ENCODE data around the gene PHC3.

PHC3 gene

DNA sequence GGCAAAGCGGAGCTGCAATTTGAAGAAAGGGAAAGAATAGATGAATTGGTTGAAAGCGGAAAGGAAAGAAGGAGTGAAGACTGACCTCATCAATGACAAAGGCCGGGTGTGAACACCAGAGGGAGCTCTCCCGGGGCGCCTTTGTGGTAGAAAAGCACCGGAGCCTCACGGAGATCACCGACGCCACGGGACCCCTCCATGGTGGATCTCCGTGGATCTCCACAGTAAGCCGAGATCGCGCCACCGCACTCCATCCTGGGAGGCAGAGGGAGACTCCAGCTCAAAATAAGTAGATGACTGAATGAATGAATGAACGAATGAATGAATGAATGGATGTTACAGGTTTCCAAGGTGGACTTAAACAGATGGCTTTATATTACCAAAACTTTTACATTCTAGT lies 118.8 kb downstream of the PHC3 start (continued):
- TF ChIP-seq, protein P1, sequence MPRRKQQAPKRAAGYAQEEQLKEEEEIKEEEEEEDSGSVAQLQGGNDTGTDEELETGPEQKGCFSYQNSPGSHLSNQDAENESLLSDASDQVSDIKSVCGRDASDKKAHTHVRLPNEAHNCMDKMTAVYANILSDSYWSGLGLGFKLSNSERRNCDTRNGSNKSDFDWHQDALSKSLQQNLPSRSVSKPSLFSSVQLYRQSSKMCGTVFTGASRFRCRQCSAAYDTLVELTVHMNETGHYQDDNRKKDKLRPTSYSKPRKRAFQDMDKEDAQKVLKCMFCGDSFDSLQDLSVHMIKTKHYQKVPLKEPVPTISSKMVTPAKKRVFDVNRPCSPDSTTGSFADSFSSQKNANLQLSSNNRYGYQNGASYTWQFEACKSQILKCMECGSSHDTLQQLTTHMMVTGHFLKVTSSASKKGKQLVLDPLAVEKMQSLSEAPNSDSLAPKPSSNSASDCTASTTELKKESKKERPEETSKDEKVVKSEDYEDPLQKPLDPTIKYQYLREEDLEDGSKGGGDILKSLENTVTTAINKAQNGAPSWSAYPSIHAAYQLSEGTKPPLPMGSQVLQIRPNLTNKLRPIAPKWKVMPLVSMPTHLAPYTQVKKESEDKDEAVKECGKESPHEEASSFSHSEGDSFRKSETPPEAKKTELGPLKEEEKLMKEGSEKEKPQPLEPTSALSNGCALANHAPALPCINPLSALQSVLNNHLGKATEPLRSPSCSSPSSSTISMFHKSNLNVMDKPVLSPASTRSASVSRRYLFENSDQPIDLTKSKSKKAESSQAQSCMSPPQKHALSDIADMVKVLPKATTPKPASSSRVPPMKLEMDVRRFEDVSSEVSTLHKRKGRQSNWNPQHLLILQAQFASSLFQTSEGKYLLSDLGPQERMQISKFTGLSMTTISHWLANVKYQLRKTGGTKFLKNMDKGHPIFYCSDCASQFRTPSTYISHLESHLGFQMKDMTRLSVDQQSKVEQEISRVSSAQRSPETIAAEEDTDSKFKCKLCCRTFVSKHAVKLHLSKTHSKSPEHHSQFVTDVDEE (CRISPR knock-in tag; IDR thresholded peaks at IDR 0.05) = no peak

DNA sequence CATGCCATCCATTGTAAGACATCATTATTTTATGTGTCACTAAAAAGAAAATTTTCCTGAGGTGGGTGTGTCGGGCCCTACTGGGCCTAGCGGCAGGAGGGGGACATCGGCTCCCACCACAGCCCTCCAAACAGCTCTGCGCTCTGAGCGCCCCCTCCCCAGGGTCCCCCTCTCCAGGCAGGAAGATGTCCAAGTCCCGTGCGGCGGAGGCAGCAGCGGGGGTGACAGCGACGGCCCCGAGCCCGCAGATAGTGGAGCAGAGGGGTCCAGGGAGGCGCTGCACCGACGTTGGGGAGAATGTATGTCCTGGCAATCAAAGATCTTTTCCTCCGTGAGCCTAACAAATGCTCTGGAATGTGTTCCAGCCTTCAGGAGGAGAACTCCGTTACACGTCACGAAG lies 119.5 kb downstream of the PHC3 start:
- TF ChIP-seq ESRRG (CRISPR knock-in tag; IDR thresholded peaks at IDR 0.05) (no peak), ZNF70 (CRISPR knock-in tag; IDR thresholded peaks at IDR 0.05) (no peak), ZFP3 (CRISPR knock-in tag; IDR thresholded peaks at IDR 0.05) (no peak), ZNF8 (CRISPR knock-in tag; IDR thresholded peaks at IDR 0.05) (no peak), PPARA (CRISPR knock-in tag; IDR thresholded peaks at IDR 0.05; ENCODE audit: borderline replicate concordance) (no peak), RARB (CRISPR knock-in tag; IDR thresholded peaks at IDR 0.05) (no peak), BACH2 (CRISPR knock-in tag; IDR thresholded peaks at IDR 0.05; ENCODE audit: borderline replicate concordance) (no peak), ZNF565 (CRISPR knock-in tag; conservative IDR thresholded peaks at IDR 0.05; ENCODE audit: low read depth) (no peak), GLIS3 (CRISPR knock-in tag; IDR thresholded peaks at IDR 0.05) (no peak), TCF4 (CRISPR knock-in tag; IDR thresholded peaks at IDR 0.05; ENCODE audit: borderline replicate concordance) (no peak), ZFP30 (CRISPR knock-in tag; IDR thresholded peaks at IDR 0.05) (no peak), CSDC2 (CRISPR knock-in tag; IDR thresholded peaks at IDR 0.05) (no peak), ZC3H10 (CRISPR knock-in tag; IDR thresholded peaks at IDR 0.05) (no peak)
- TF ChIP-seq, protein P2, sequence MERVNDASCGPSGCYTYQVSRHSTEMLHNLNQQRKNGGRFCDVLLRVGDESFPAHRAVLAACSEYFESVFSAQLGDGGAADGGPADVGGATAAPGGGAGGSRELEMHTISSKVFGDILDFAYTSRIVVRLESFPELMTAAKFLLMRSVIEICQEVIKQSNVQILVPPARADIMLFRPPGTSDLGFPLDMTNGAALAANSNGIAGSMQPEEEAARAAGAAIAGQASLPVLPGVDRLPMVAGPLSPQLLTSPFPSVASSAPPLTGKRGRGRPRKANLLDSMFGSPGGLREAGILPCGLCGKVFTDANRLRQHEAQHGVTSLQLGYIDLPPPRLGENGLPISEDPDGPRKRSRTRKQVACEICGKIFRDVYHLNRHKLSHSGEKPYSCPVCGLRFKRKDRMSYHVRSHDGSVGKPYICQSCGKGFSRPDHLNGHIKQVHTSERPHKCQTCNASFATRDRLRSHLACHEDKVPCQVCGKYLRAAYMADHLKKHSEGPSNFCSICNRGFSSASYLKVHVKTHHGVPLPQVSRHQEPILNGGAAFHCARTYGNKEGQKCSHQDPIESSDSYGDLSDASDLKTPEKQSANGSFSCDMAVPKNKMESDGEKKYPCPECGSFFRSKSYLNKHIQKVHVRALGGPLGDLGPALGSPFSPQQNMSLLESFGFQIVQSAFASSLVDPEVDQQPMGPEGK (CRISPR knock-in tag; IDR thresholded peaks at IDR 0.05; ENCODE audit: borderline replicate concordance) = no peak
- TF ChIP-seq, protein P3, sequence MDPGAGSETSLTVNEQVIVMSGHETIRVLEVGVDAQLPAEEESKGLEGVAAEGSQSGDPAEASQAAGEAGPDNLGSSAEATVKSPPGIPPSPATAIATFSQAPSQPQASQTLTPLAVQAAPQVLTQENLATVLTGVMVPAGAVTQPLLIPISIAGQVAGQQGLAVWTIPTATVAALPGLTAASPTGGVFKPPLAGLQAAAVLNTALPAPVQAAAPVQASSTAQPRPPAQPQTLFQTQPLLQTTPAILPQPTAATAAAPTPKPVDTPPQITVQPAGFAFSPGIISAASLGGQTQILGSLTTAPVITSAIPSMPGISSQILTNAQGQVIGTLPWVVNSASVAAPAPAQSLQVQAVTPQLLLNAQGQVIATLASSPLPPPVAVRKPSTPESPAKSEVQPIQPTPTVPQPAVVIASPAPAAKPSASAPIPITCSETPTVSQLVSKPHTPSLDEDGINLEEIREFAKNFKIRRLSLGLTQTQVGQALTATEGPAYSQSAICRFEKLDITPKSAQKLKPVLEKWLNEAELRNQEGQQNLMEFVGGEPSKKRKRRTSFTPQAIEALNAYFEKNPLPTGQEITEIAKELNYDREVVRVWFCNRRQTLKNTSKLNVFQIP (CRISPR knock-in tag; IDR thresholded peaks at IDR 0.05; ENCODE audit: borderline replicate concordance, low read depth) = no peak
- TF ChIP-seq, protein P1 (CRISPR knock-in tag; IDR thresholded peaks at IDR 0.05) = no peak
- TF ChIP-seq, protein P4, sequence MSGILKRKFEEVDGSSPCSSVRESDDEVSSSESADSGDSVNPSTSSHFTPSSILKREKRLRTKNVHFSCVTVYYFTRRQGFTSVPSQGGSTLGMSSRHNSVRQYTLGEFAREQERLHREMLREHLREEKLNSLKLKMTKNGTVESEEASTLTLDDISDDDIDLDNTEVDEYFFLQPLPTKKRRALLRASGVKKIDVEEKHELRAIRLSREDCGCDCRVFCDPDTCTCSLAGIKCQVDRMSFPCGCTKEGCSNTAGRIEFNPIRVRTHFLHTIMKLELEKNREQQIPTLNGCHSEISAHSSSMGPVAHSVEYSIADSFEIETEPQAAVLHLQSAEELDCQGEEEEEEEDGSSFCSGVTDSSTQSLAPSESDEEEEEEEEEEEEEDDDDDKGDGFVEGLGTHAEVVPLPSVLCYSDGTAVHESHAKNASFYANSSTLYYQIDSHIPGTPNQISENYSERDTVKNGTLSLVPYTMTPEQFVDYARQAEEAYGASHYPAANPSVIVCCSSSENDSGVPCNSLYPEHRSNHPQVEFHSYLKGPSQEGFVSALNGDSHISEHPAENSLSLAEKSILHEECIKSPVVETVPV (CRISPR knock-in tag; IDR thresholded peaks at IDR 0.05) = no peak
- TF ChIP-seq, protein P5, sequence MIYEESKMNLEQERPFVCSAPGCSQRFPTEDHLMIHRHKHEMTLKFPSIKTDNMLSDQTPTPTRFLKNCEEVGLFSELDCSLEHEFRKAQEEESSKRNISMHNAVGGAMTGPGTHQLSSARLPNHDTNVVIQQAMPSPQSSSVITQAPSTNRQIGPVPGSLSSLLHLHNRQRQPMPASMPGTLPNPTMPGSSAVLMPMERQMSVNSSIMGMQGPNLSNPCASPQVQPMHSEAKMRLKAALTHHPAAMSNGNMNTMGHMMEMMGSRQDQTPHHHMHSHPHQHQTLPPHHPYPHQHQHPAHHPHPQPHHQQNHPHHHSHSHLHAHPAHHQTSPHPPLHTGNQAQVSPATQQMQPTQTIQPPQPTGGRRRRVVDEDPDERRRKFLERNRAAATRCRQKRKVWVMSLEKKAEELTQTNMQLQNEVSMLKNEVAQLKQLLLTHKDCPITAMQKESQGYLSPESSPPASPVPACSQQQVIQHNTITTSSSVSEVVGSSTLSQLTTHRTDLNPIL (CRISPR knock-in tag; IDR thresholded peaks at IDR 0.05; ENCODE audit: low read depth) = no peak

DNA sequence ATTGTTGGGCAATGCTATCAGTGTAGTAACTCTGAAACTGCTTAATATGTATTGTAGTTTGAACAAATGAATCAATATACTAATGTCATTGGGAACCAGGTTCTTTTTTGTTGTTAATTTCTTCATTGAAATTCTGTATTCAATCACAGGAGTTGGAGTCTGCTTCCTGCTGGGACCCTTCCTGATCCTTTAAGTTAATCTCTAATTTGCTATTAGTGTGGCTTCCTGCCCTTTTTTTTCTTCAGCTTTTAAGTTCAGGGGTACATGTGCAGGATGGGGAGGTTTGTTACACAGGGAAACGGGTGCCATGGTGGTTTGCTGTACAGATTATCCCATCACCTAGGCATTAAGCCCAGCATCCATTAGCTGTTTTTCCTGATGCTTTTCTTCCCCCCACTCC lies 122.1 kb downstream of the PHC3 start:
- ATAC-seq = no peak
- TF ChIP-seq ESRRG (CRISPR knock-in tag; IDR thresholded peaks at IDR 0.05) = no peak
- TF ChIP-seq GLIS3 (CRISPR knock-in tag; IDR thresholded peaks at IDR 0.05) = no peak
- TF ChIP-seq SNAI2 (CRISPR knock-in tag; IDR thresholded peaks at IDR 0.05) = no peak
- TF ChIP-seq ZC3H10 (CRISPR knock-in tag; IDR thresholded peaks at IDR 0.05) = no peak
- TF ChIP-seq, protein P5 (CRISPR knock-in tag; IDR thresholded peaks at IDR 0.05; ENCODE audit: low read depth) = no peak
- TF ChIP-seq, protein P2 (CRISPR knock-in tag; IDR thresholded peaks at IDR 0.05; ENCODE audit: borderline replicate concordance) = no peak
- no peak for TF ChIP-seq ZNF70 (CRISPR knock-in tag; IDR thresholded peaks at IDR 0.05)
- TF ChIP-seq PPARA (CRISPR knock-in tag; IDR thresholded peaks at IDR 0.05; ENCODE audit: borderline replicate concordance) = no peak
- TF ChIP-seq, protein P4 (CRISPR knock-in tag; IDR thresholded peaks at IDR 0.05) = no peak

More for the DNA sequence above, 119.5 kb downstream of the PHC3 start:
- no peak for ATAC-seq

Data from SK-N-SH treated with all-trans-retinoic acid at 6 μM for 48 hours (cell line).